Measurements from ENCODE around the gene ADSL.
"Not testable (repeated sequence)": the region's sequence is repeated elsewhere in the genome, so short reads cannot be mapped to it uniquely, and the experiment has no call there.

The ADSL gene

GRCh38 chr22:40374567-40374966 lies 28.3 kb downstream of the ADSL start:
- no peak for DNase-seq

- no peak for DNase-seq
Observed at GRCh38 chr22:40376149-40376548, 29.8 kb downstream of the ADSL start.

- DNase-seq: no peak
Observed at GRCh38 chr22:40377931-40378330, 31.6 kb downstream of the ADSL start.

GRCh38 chr22:40378448-40378847 lies 32.1 kb downstream of the ADSL start:
- DNase-seq: not testable (repeated sequence)

- no peak for DNase-seq
Observed at GRCh38 chr22:40381461-40381860, 35.2 kb downstream of the ADSL start.

- DNase-seq: no peak
Observed at GRCh38 chr22:40383905-40384304, 37.6 kb downstream of the ADSL start.

- no peak for DNase-seq
Observed at GRCh38 chr22:40385036-40385782, 38.9 kb downstream of the ADSL start.

GRCh38 chr22:40387746-40388145 lies 41.4 kb downstream of the ADSL start:
- no peak for DNase-seq

GRCh38 chr22:40388231-40388630 lies 41.9 kb downstream of the ADSL start:
- DNase-seq: no peak

- no peak for DNase-seq
Observed at GRCh38 chr22:40391417-40391816, 45.1 kb downstream of the ADSL start.

- no peak for DNase-seq
Observed at GRCh38 chr22:40392618-40393017, 46.3 kb downstream of the ADSL start.

GRCh38 chr22:40394607-40395006 lies 48.3 kb downstream of the ADSL start:
- DNase-seq: no peak

GRCh38 chr22:40395607-40396006 lies 49.3 kb downstream of the ADSL start:
- DNase-seq: no peak

GRCh38 chr22:40396882-40397281 lies 50.6 kb downstream of the ADSL start:
- DNase-seq: no peak

GRCh38 chr22:40397396-40397795 lies 51.1 kb downstream of the ADSL start:
- DNase-seq: no peak

GRCh38 chr22:40399621-40400020 lies 53.3 kb downstream of the ADSL start:
- no peak for DNase-seq

GRCh38 chr22:40400159-40400558 lies 53.9 kb downstream of the ADSL start:
- no peak for DNase-seq

GRCh38 chr22:40401532-40401931 lies 55.2 kb downstream of the ADSL start:
- no peak for DNase-seq

- DNase-seq: no peak
Observed at GRCh38 chr22:40401981-40402406, 55.7 kb downstream of the ADSL start.

GRCh38 chr22:40403141-40403540 lies 56.8 kb downstream of the ADSL start:
- no peak for DNase-seq

- no peak for DNase-seq
Observed at GRCh38 chr22:40403651-40404050, 57.4 kb downstream of the ADSL start.

GRCh38 chr22:40404251-40405177 lies 58.2 kb downstream of the ADSL start:
- DNase-seq: no peak

GRCh38 chr22:40405178-40406062 lies 59.1 kb downstream of the ADSL start:
- no peak for DNase-seq
